Posterior cingulate gyrus (tissue), 11 donors: ENCODE data around the gene SLC9B1.
A peak's percentile ranks its signal among the peaks of the same experiment; 100 is the strongest.
"Not testable (repeated sequence)": the region's sequence is repeated elsewhere in the genome, so short reads cannot be mapped to it uniquely, and the experiment has no call there.

Source experiments
- DNase-seq, 10 donors: peaks; one replicate each; pipeline versions ENCODE4 v3.0.0 to v3.0.0-alpha.2; 2020 to 2021; ENCODE audit warnings: mixed read lengths in 3 of 10
- intact Hi-C: fragments of 100-400 bp; cut with DNase I; formaldehyde crosslinking; loops from one replicate; pipeline ENCODE4 v1.15.1; 2023

Gene SLC9B1

DNA sequence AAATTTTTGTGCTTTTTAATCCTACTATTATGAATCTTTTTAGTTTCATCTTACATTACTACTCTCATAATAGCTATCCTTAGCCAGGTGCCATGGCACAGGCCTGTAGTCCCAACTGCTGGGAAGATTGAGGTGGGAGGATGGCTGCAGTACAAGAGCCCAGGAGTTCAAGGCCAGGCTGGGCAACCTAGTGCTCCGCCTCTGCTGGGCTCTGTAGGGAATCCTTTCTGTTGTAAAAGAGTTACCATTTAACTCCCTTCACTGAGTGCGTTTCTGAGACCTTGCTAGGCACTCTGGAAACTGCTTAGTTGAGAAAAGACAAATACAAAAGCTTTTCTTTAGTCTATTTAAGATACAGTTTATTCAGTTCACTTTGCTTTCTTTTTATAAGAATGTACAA, 130.9 kb downstream of the SLC9B1 start:
- DNase-seq, intact Hi-C loops: not testable (repeated sequence)

DNA sequence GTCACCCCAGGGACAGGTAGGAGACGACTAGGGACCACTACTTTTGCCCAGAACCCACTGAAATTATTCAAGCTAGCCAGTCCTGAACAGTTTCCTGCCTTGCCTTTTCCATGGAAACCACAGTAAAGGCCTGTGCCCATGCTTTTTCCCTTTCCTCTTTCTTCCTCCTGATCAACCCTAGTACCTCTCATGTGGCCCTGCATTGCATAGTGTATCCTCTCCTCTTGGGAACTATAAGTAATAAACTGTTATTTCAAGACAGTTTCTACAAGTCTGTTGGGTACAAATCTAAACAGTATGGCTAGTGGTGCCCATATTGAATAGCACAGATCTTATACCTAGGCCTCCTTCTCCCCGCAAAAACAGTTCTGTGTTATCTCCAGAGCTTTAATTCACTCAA, 136.2 kb downstream of the SLC9B1 start:
- no peak for DNase-seq
- intact Hi-C loops, result no loop called here

DNA sequence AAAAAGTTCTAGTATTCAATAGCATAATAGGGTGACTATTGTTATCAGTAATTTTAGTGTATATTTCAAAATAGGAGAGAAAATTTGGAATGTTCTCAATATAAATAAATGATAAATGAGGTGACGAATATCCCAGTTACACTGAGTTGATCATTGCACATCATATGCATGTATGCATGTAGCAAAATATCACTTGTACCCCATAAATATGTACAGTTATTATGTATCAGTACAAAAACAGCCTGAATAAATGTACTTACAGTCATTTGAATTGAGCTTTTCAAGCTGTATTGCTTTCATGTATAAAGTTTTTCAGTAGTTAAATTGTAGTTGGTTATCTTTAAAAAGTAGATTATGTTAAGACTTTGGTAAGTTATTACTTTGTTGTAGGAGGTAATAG, 138.2 kb downstream of the SLC9B1 start:
- intact Hi-C loops, result no loop called here
- no peak for DNase-seq

DNA sequence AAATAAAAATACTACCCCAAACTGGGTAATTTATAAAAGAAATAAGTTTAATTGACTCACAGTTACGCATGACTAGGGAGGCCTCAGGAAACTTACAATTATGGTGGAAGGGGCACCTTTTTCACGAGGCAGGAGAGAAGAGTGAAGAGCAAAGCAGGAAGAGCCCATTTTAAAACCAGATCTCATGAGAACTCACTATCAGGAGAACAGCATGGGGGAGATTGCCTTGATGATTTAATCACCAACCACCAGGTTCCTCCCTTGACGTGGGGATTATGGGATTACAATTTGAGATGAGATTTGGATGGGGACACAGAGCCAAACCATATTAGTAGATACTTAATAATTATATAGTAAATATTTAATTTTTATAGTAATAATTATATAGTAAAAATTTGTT, 140.6 kb downstream of the SLC9B1 start:
- no peak for DNase-seq
- intact Hi-C loops, result no loop called here

DNA sequence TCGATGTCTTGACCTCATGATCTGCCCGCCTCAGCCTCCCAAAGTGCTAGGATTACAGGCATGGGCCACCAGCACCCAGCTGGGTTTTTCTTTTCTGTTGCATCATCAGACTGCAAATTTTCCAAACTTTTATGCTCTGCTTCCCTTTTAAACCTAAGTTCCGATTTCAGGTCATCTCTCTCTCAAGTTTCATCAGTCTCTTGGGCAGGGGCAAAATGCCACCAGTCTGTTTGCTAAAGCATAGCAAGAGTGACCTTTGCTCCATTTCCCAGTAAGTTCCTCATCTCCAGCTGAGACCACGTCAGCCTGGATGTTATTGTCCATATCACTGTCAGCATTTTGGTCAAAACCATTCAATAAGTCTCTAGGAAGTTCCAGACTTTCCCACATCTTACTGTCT, 141.2 kb downstream of the SLC9B1 start:
- intact Hi-C loops, DNase-seq: not testable (repeated sequence)

DNA sequence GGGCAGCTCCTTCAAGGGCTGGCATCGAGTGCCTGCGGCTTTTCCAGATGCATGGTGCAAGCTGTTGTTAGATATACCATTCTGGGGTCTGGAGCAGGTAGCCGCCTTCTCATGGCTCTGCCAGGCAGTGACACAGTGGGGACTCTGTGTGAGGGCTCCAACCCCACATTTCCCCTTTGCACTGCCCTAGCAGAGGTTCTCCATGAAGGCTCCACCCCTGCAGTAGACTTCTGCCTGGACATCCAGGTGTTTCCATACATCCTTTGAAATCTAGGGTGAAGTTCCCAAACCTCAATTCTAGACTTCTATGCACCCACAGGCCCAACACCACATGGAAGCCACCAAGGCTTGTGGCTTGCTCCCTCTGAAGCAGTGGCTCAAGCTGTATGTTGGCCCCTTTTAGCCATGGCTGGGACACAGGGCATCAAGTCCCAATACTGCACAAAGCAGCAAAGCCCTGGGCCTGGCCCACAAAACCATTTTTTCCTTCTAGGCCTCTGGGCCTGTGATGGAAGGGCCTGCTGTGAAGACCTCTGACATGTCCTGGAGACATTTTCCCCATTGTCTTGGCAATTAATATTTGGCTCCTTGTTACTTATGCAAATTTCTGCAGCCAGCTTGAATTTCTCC, 141.9 kb downstream of the SLC9B1 start:
- intact Hi-C loops, DNase-seq: not testable (repeated sequence)

DNA sequence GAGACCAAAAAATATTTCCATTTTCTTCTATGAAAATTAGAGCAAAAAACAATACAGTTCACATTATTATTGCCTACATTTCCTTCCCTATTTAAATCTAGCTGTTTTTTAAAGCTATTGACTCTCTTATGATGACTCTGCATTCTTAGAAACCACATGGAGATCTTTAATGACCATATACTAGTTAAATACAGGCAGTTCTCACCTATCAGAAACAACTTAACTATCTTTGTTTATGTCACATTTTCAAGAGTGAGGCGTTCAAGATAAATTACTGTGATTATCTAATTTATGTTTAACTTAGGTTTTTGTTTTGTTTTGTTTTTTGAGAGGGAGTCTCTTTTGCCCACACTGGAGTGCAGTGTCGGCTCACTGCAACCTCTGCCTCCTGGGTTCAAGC, 147.7 kb downstream of the SLC9B1 start:
- no peak for DNase-seq
- intact Hi-C loops, result no loop called here

DNA sequence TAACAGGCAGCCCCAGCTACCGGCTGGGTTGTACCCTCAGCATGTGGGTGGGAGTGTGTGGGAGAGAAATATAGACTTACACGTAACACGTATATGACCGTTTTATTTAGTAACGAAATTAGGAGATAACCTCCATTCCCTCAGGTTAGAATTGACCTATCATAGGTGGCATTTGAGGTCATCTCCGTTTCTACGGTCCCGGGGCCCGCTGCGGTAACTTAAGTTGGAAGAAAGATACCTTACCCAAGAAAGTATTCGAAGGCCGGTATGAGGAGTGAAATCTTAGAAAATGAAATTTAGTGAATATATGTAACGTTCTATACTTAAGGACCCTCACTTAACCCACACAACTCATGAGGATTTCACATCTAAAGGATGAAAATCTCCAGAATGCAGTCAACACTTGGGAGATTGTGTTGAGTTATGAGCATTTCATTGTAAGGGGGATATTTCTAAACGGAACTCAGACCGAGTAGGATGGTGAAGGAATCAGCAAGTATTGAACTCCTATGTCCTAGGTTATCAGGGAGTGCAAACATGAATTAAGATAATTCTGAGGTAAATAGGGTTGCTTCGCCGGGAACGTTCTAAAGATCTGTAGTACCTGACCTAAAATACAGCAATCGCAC, 149.8 kb downstream of the SLC9B1 start:
- intact Hi-C loops, result loop anchor here (1.0 to 5.0 kb wide), 2 partner anchors 42 to 247 kb away; partner anchors contain the start of gene UBE2D3
- peak in 1 of 10 donors; percentile 55 for DNase-seq

DNA sequence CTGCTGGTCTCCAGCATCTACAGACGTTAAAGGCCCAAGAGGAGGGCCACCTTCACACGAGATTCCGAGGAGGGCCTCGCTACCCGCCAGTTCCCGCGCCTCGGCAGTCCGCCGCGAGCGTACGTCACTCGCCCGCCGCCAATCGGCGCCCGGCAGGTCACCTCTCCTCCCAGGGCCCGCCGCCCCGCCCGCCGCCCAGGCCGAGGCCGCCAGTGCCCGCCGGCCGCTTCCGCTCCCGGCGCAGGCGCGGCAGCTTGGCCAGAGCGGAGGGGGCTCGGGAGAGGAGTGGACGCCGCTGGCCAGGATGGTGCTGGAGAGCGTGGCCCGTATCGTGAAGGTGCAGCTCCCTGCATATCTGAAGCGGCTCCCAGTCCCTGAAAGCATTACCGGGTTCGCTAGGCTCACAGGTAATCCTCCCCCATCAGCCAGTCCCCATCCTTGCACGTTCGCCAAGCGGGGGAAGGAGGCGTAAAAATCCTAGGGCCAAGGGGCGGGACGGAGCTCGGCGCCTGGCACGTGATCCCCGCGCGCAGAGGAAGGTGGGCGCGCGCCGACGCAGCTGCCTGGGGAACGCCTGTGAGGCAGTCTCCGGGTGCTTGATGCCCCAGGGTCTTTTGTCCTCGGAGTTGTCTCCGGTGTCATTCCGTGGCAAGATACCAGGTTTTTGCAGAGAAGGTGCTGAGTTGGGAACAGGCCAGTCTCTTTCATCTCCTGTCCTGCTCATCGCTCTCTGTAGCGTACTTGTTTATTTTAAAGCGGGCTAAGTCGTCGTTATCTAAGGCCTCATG, 150.5 kb downstream of the SLC9B1 start, which contains the start of gene CISD2:
CISD2 (plus strand) TSS at position 212 of the 788 bp plus-strand sequence; CDS start at position 305, 93 bp downstream.
- peak; percentile 86 to 99 (median 93) for DNase-seq
- intact Hi-C loops, result loop anchor here (1.0 to 5.0 kb wide), 2 partner anchors 42 to 247 kb away; partner anchors contain the start of gene UBE2D3

DNA sequence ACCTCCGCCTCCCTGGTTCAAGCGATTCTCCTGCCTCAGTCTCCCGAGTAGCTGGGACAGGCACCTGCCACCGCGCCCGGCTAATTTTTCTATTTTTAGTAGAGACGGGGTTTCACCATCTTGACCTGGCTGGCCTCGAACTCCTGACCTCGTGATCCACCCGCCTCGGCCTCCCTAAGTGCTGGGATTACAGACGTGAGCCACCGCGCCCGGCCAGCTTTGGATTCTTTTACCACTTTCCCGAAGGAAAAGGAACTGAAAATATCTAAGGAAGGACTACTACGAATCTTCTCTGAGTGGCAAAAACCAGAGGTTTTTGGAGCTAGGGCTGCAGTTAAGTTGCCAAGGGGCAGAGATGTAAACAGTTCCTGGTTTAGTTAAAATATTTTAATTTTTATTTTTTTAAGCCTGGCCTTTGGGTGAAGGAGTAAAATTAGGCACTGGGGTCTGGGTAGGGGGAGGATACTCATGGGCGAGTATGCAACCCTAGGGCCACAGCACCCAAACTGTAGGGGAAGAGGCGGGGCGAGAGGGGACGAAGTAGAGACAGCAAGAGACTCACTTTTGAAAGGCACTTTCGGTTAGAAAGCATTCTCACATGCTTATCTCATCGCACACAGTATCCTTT, 151.2 kb downstream of the SLC9B1 start:
- peak in 2 of 10 donors; percentile 61 to 82 for DNase-seq
- intact Hi-C loops, result loop anchor here (5.0 kb wide), 1 partner anchor 246 kb away; no protein-coding TSS in a partner anchor

DNA sequence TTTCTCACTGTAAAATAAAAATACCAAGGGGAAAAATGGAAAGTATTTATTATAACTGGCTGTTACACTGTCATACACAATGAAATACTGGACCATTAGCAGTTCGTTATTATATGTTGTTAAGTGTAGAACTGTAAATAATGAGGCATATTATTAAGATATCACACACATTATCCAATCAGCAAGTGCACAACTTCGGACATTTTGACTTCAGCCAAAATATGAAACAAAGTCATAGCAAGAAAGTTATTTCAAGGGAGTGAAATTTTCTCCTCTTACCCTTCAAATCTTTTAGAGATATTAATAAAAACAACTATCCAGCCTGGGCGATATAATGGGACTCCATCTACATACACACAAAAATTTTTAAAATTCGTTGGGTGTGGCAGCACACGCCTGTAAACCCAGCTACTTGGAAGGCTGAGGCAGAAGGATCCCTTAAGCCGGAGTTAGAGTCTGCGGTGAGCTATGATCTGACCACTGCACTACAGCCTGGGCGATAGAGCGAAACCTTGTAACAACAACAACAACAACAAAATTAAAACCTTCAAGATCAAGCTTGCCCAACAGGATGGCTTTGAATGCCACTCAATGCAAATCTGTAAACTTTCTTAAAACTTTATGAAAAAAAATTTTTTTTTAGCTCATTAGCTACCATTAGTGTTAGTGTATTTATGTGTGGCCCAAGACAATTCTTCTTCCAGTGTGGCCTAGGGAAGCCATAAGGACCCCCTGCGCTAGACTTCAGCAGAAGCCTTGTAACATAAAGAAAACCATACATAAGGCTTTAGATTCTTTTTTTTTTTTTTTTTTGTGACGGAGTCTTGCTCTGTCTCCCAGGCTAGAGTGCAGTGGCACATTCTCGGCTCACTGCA, 152.0 kb downstream of the SLC9B1 start:
- intact Hi-C loops, result loop anchor here (5.0 kb wide), 1 partner anchor 245 kb away; no protein-coding TSS in a partner anchor
- no peak for DNase-seq

DNA sequence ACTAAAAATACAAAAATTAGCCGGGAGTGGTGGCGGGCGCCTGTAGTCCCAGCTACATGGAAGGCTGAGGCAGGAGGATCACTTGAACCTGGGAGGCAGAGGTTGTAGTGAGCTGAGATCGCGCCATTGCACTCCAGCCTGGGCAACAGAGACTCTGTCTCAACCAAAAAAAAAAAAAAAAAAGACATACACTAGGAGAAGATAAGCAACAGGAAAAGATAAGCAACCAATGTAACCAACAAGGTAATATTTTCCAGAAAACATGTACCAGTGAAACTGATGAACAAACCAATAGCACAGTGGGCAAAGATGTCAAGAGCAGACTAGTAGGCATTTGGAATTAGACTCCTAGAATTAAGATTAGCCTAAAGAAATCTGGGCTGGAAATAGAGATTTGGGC, 154.2 kb downstream of the SLC9B1 start:
- intact Hi-C loops, result loop anchor here (5.0 kb wide), 1 partner anchor 243 kb away; no protein-coding TSS in a partner anchor
- not testable (repeated sequence) for DNase-seq

DNA sequence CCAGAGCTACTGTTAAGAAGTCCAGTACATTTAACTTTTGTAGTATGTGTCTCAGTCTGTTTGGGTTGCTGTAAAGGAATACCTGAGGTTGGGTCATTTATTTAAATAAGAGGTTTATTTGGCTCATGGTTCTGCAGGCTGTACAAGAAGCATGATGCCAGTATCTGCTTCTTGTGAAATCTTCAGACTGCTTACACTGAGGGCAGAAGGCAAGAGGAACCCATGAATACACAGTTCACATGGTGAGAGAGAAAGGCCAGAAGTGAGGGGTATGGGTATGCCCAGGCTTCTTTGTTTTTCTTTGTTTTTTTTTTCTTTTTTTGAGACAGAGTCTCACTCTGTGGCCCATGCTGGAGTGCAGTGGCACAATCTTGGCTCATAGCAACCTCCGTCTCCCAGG, 156.8 kb downstream of the SLC9B1 start:
- intact Hi-C loops, result no loop called here
- DNase-seq, result no peak

DNA sequence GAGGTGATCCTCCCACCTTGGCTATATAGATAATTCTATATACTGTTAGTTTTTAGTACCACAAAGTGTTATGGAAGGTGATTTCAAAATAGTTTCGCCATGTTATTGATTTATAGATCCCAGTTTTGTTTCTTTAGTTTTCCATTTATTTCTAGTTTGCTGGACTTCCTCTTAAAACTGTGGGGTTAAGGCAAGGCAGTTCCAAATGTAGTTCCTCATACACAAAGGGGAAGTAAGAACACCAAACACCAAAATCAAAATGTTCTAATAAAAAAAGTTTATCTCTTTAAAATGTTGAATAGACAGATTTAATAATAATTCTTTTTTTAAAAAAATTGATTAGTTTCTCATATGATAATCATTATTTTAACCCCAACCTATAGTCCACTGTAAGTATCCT, 157.5 kb downstream of the SLC9B1 start:
- no peak for DNase-seq
- intact Hi-C loops, result no loop called here

DNA sequence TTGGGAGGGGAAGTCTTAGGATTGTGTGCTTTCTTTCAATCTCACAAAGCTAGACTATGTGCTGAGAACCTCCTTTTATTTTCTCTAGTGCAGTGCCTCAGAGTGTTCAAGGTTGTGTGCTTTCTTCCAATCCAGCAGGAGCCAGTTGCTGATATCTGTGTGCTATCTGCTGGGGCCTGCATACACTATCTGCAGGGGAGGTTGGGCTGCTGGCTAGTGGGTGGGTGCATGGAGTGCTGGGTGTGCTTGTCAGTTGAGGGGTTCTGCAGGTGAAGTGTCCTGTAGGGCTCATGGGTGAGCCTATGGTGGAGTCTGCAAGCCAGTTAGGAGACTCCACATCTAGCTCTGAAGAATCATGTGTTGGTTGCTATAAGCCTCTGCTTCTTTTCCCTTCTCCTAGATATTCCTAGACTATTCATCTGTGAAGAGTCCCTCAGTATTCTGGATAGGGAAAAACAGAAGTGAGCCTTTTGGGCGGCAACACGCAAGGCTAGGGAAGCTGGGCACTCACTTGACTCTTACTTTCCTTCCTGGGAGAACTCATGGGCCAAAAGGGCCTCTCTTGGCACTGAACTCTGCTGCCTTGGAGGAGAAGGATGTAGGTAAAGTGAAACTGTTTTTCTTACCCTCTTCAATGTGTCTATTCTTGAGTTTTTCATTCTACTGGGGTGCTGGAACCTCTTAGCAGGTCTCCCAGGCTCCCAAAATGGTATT, 158.7 kb downstream of the SLC9B1 start:
- intact Hi-C loops, result no loop called here
- no peak for DNase-seq

DNA sequence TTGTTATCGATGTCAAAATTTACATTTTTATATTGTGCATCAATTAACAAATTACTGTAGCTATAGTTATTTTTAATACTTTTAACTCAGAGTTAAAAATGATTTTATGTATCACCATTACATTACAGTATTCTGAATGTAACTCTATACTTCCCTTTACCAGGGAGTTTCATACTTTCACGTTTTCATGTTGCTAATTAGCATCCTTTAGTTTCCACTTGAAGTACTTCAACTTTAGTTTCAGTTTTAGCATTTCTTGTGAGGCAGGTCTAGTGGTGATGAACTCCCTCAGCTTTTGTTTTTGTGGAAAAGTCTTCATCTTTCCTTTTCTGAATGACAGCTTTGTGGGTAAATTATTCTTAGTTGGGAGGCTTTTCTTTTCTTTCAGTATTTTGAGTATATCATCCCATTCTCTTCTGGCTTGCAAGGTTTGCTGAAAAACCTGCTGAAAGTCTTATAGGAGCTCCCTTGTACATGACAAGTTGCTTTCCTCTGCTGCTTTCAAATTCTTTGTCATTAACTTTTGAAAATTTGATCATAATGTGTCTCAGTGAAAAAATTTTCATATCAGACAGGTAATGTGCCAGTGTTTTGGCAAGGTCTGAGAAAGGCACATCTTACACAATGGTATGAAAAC, 160.6 kb downstream of the SLC9B1 start:
- intact Hi-C loops, result no loop called here
- DNase-seq, result no peak
